ENCODE data around the gene DOCK4.

The DOCK4 gene

GRCh38 chr7:111903016-111903415 is 303.2 kb downstream of the DOCK4 start:
- Histone ChIP-seq H3F3A (ENCODE audit: low read depth) (no peaks in the 10 kb centered on the region), H2AFZ (ENCODE audit: low read length) (no peak overlapping the region), H3K9me2 (replicated peaks; ENCODE audit: low read depth, low read length) (no peaks in the 10 kb centered on the region), H3K9me3 (ENCODE audit: insufficient read depth, low read depth, low read length) (no peaks in the 10 kb centered on the region), H3K9ac (ENCODE audit: low read depth, low read length, poor library complexity, severe bottlenecking) (no peak overlapping the region), H3K4me2 (ENCODE audit: low read depth, low read length, poor library complexity, severe bottlenecking) (no peak overlapping the region), H3K36me3 (ENCODE audit: insufficient read depth, low read length) (no peaks in the 10 kb centered on the region), H3K4me1 (ENCODE audit: insufficient read depth, low read length, poor library complexity, severe bottlenecking) (no peaks in the 10 kb centered on the region), H3K27me3 (ENCODE audit: insufficient read depth, low read length, poor library complexity, severe bottlenecking) (no peaks in the 10 kb centered on the region), H3K4me3 (ENCODE audit: low read length, poor library complexity, severe bottlenecking) (no peak overlapping the region), H3K79me2 (ENCODE audit: insufficient read depth, low read length) (no peaks in the 10 kb centered on the region), H4K20me1 (ENCODE audit: insufficient read depth, low read length, poor library complexity, severe bottlenecking) (no peaks in the 10 kb centered on the region)
- TF ChIP-seq, protein P1, sequence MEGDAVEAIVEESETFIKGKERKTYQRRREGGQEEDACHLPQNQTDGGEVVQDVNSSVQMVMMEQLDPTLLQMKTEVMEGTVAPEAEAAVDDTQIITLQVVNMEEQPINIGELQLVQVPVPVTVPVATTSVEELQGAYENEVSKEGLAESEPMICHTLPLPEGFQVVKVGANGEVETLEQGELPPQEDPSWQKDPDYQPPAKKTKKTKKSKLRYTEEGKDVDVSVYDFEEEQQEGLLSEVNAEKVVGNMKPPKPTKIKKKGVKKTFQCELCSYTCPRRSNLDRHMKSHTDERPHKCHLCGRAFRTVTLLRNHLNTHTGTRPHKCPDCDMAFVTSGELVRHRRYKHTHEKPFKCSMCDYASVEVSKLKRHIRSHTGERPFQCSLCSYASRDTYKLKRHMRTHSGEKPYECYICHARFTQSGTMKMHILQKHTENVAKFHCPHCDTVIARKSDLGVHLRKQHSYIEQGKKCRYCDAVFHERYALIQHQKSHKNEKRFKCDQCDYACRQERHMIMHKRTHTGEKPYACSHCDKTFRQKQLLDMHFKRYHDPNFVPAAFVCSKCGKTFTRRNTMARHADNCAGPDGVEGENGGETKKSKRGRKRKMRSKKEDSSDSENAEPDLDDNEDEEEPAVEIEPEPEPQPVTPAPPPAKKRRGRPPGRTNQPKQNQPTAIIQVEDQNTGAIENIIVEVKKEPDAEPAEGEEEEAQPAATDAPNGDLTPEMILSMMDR (conservative IDR thresholded peaks at IDR 0.05; ENCODE audit: low read length), result no peak
- no peak for TF ChIP-seq EZH2phosphoT487 (IDR thresholded peaks at IDR 0.05; ENCODE audit: borderline replicate concordance)

GRCh38 chr7:111900283-111900682 is 305.9 kb downstream of the DOCK4 start:
- H3F3A ChIP-seq (ENCODE audit: low read depth), result no peaks in the 10 kb centered on the region
- H2AFZ ChIP-seq (ENCODE audit: low read length), result no peak overlapping the region
- no peaks in the 10 kb centered on the region for H3K36me3 ChIP-seq (ENCODE audit: insufficient read depth, low read length)
- no peak overlapping the region for H3K4me3 ChIP-seq (ENCODE audit: low read length, poor library complexity, severe bottlenecking)
- no peaks in the 10 kb centered on the region for H3K9me3 ChIP-seq (ENCODE audit: insufficient read depth, low read depth, low read length)
- H3K9me2 ChIP-seq (replicated peaks; ENCODE audit: low read depth, low read length), result no peaks in the 10 kb centered on the region
- no peak overlapping the region for H3K9ac ChIP-seq (ENCODE audit: low read depth, low read length, poor library complexity, severe bottlenecking)
- H3K27me3 ChIP-seq (ENCODE audit: insufficient read depth, low read length, poor library complexity, severe bottlenecking), result no peaks in the 10 kb centered on the region
- H3K79me2 ChIP-seq (ENCODE audit: insufficient read depth, low read length), result no peaks in the 10 kb centered on the region
- no peaks in the 10 kb centered on the region for H4K20me1 ChIP-seq (ENCODE audit: insufficient read depth, low read length, poor library complexity, severe bottlenecking)
- H3K4me1 ChIP-seq (ENCODE audit: insufficient read depth, low read length, poor library complexity, severe bottlenecking), result no peaks in the 10 kb centered on the region
- TF ChIP-seq, protein P1 (conservative IDR thresholded peaks at IDR 0.05; ENCODE audit: low read length), result no peak
- no peak for TF ChIP-seq EZH2phosphoT487 (IDR thresholded peaks at IDR 0.05; ENCODE audit: borderline replicate concordance)
- H3K4me2 ChIP-seq (ENCODE audit: low read depth, low read length, poor library complexity, severe bottlenecking), result no peak overlapping the region

- Histone ChIP-seq H3K36me3 (ENCODE audit: insufficient read depth, low read length) (no peaks in the 10 kb centered on the region), H3K79me2 (ENCODE audit: insufficient read depth, low read length) (no peaks in the 10 kb centered on the region), H3K9me2 (replicated peaks; ENCODE audit: low read depth, low read length) (no peaks in the 10 kb centered on the region), H2AFZ (ENCODE audit: low read length) (no peak overlapping the region), H3K4me3 (ENCODE audit: low read length, poor library complexity, severe bottlenecking) (no peak overlapping the region), H3K27me3 (ENCODE audit: insufficient read depth, low read length, poor library complexity, severe bottlenecking) (no peaks in the 10 kb centered on the region), H3K4me2 (ENCODE audit: low read depth, low read length, poor library complexity, severe bottlenecking) (no peak overlapping the region), H3F3A (ENCODE audit: low read depth) (no peaks in the 10 kb centered on the region), H3K9ac (ENCODE audit: low read depth, low read length, poor library complexity, severe bottlenecking) (no peak overlapping the region), H4K20me1 (ENCODE audit: insufficient read depth, low read length, poor library complexity, severe bottlenecking) (no peaks in the 10 kb centered on the region), H3K4me1 (ENCODE audit: insufficient read depth, low read length, poor library complexity, severe bottlenecking) (no peaks in the 10 kb centered on the region), H3K9me3 (ENCODE audit: insufficient read depth, low read depth, low read length) (no peaks in the 10 kb centered on the region)
- TF ChIP-seq, protein P1 (conservative IDR thresholded peaks at IDR 0.05; ENCODE audit: low read length), result no peak
- TF ChIP-seq EZH2phosphoT487 (IDR thresholded peaks at IDR 0.05; ENCODE audit: borderline replicate concordance), result no peak
These were observed 311.1 kb downstream of the DOCK4 start for GRCh38 chr7:111895049-111895448.
